WTC11 (cell line): ENCODE data around the gene NTRK3.

ENCODE experiments used
- CREB1 ChIP-seq: sonication (generic); formaldehyde crosslinking; IDR thresholded peaks from 2 replicates; pipeline ENCODE4 v1.8.0; 2023; ENCODE audit warnings: mild to moderate bottlenecking, missing genetic modification reagents
- ETV6 ChIP-seq: sonication (generic); formaldehyde crosslinking; IDR thresholded peaks from 2 replicates; pipeline ENCODE4 v1.8.1; 2022; ENCODE audit warnings: mild to moderate bottlenecking, missing genetic modification reagents
- FOXK1 ChIP-seq: sonication (generic); formaldehyde crosslinking; IDR thresholded peaks from 2 replicates; pipeline ENCODE4 v1.8.0; 2022; ENCODE audit warnings: mild to moderate bottlenecking, moderate library complexity, missing genetic modification reagents
- MXD4 ChIP-seq: fragments of 250-450 bp; sonication (Bioruptor Pico); IDR thresholded peaks from 2 replicates; pipeline ENCODE4 v1.8.0; 2021; ENCODE audit warnings: mild to moderate bottlenecking, moderate library complexity, borderline replicate concordance
- RELA ChIP-seq: sonication (generic); formaldehyde crosslinking; IDR thresholded peaks from 2 replicates; pipeline ENCODE4 v1.8.1; 2022; ENCODE audit warnings: missing genetic modification reagents, mild to moderate bottlenecking, borderline replicate concordance
- TEAD4 ChIP-seq: sonication (generic); formaldehyde crosslinking; IDR thresholded peaks from 2 replicates; pipeline ENCODE4 v1.8.0; 2022; ENCODE audit warnings: mild to moderate bottlenecking, missing genetic modification reagents
- ZNF416 ChIP-seq: fragments of 250-450 bp; sonication (Bioruptor Pico); IDR thresholded peaks from 2 replicates; pipeline ENCODE4 v1.9.0; 2021; ENCODE audit warnings: mild to moderate bottlenecking, inconsistent platforms
- TF ChIP-seq, protein P1 (sequence below): fragments of 200-600 bp; IDR thresholded peaks from 2 replicates; pipeline ENCODE4 v1.8.0; 2022; ENCODE audit warnings: antibody characterized with exemption
- TF ChIP-seq, protein P2 (sequence below): sonication (generic); formaldehyde crosslinking; IDR thresholded peaks from 2 replicates; pipeline ENCODE4 v1.8.1; 2023; ENCODE audit warnings: mild to moderate bottlenecking, missing genetic modification reagents
- TF ChIP-seq, protein P3 (sequence below): sonication (generic); formaldehyde crosslinking; IDR thresholded peaks from 2 replicates; pipeline ENCODE4 v1.8.1; 2023; ENCODE audit warnings: mild to moderate bottlenecking, missing genetic modification reagents, borderline replicate concordance
- TF ChIP-seq, protein P4 (sequence below): sonication (generic); formaldehyde crosslinking; IDR thresholded peaks from 2 replicates; pipeline ENCODE4 v1.8.1; 2023; ENCODE audit warnings: mild to moderate bottlenecking, missing genetic modification reagents, moderate library complexity

DNA sequence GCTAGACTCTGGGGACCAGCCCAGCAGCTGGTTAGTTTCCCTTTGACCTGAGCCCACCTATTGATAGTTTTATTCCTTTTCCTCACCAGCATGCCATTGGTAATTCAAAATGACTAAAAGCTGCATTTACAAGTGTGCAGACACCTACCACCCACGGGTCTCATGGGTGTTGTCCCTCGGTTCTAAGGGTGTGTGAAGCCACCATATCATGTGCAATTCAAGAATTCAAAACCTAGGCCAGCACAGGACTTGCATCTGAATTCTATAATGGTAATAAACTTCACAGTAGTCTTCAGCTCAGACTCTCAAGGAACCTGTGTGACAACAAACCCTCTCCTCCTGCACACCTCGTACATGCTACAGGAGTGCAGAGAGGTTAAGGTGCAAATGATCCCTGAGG is 55.3 kb downstream of the NTRK3 start:
- TF ChIP-seq, protein P1, sequence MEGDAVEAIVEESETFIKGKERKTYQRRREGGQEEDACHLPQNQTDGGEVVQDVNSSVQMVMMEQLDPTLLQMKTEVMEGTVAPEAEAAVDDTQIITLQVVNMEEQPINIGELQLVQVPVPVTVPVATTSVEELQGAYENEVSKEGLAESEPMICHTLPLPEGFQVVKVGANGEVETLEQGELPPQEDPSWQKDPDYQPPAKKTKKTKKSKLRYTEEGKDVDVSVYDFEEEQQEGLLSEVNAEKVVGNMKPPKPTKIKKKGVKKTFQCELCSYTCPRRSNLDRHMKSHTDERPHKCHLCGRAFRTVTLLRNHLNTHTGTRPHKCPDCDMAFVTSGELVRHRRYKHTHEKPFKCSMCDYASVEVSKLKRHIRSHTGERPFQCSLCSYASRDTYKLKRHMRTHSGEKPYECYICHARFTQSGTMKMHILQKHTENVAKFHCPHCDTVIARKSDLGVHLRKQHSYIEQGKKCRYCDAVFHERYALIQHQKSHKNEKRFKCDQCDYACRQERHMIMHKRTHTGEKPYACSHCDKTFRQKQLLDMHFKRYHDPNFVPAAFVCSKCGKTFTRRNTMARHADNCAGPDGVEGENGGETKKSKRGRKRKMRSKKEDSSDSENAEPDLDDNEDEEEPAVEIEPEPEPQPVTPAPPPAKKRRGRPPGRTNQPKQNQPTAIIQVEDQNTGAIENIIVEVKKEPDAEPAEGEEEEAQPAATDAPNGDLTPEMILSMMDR, result no peak
- no peak for TF ChIP-seq ETV6 (CRISPR knock-in tag)
- no peak for TF ChIP-seq ZNF416
- TF ChIP-seq FOXK1, result no peak
- TF ChIP-seq, protein P2, sequence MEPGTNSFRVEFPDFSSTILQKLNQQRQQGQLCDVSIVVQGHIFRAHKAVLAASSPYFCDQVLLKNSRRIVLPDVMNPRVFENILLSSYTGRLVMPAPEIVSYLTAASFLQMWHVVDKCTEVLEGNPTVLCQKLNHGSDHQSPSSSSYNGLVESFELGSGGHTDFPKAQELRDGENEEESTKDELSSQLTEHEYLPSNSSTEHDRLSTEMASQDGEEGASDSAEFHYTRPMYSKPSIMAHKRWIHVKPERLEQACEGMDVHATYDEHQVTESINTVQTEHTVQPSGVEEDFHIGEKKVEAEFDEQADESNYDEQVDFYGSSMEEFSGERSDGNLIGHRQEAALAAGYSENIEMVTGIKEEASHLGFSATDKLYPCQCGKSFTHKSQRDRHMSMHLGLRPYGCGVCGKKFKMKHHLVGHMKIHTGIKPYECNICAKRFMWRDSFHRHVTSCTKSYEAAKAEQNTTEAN (CRISPR knock-in tag), result no peak
- no peak for TF ChIP-seq TEAD4 (CRISPR knock-in tag)
- no peak for TF ChIP-seq RELA (CRISPR knock-in tag)
- no peak for TF ChIP-seq CREB1 (CRISPR knock-in tag)
- TF ChIP-seq, protein P3, sequence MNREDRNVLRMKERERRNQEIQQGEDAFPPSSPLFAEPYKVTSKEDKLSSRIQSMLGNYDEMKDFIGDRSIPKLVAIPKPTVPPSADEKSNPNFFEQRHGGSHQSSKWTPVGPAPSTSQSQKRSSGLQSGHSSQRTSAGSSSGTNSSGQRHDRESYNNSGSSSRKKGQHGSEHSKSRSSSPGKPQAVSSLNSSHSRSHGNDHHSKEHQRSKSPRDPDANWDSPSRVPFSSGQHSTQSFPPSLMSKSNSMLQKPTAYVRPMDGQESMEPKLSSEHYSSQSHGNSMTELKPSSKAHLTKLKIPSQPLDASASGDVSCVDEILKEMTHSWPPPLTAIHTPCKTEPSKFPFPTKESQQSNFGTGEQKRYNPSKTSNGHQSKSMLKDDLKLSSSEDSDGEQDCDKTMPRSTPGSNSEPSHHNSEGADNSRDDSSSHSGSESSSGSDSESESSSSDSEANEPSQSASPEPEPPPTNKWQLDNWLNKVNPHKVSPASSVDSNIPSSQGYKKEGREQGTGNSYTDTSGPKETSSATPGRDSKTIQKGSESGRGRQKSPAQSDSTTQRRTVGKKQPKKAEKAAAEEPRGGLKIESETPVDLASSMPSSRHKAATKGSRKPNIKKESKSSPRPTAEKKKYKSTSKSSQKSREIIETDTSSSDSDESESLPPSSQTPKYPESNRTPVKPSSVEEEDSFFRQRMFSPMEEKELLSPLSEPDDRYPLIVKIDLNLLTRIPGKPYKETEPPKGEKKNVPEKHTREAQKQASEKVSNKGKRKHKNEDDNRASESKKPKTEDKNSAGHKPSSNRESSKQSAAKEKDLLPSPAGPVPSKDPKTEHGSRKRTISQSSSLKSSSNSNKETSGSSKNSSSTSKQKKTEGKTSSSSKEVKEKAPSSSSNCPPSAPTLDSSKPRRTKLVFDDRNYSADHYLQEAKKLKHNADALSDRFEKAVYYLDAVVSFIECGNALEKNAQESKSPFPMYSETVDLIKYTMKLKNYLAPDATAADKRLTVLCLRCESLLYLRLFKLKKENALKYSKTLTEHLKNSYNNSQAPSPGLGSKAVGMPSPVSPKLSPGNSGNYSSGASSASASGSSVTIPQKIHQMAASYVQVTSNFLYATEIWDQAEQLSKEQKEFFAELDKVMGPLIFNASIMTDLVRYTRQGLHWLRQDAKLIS, result no peak
- TF ChIP-seq MXD4 (CRISPR knock-in tag), result no peak
- TF ChIP-seq, protein P4, sequence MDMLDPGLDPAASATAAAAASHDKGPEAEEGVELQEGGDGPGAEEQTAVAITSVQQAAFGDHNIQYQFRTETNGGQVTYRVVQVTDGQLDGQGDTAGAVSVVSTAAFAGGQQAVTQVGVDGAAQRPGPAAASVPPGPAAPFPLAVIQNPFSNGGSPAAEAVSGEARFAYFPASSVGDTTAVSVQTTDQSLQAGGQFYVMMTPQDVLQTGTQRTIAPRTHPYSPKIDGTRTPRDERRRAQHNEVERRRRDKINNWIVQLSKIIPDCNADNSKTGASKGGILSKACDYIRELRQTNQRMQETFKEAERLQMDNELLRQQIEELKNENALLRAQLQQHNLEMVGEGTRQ (CRISPR knock-in tag), result no peak
